ENCODE measurements around the gene PCGF6.

The PCGF6 gene

DNA sequence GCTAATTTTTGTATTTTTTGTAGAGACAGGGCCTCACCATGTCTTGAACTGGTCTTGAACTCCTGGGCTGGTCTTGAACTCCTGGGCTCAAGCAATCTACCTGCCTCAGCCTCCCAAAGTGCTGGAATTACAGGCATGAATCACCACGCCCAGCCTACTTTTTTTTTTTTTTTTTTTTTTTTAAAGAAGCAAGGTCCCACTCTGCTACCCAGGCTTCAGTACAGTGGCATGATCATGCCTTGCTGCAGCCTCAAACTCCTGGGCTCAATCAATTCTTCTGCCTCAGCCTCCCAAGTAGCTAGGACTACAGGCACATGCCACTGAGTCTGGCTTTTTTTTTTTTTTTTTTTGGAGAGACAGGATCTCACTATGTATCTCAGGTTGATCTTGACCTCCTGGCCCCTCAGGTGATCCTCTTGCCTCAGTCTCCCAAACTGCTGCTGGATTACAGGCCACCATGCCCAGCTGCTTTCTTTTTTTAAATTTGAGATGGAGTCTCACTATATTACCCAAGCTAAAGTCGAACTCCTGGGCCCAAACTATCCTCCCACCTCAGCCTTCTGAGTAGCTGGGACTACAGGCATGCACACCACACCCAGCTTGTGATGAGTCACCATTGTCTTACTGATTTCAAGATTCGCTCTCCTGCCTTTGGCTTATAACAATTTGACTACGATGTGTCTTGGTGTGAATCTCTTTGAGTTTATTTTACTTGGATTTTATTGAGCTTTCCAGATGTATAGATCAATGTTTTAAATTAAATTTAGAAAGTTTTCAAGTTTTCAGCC, 96.2 kb downstream of the PCGF6 start:
- DNase-seq: no peak

DNA sequence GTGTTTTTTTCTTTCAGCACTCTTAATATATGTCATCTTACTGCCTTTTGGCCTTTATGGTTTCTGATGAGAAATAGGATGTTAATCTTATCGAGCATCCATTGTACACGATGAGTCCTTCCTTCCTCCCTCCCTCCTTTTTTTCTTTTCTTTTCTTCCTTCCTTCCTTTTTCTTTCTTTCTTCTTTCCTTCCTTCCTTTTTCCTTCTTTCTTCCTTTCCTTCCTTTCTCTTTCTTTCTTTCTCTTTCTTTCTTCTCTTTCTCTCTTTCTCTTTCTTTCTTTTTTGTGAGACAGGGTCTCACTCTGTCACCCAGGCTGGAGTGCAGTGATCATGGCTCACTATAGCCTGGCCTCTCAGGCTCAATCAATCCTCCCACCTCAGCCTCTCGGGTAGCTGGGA, 96.8 kb downstream of the PCGF6 start:
- DNase-seq: no peak

All from activated CD4-positive, CD25-positive, alpha-beta regulatory T cell (primary cell).